Measurements from ENCODE around the gene DIPK1A. TPM values are rescaled to one million over a fixed set of nuclear protein-coding genes. Genes with fewer than 3 reads are reported as not detected.

Gene DIPK1A
- total RNA-seq, 1 experiment from 2014 or later, result 21.3 TPM

GRCh38 chr1:92842082-92843045, 118.9 kb downstream of the DIPK1A start:
- DNase-seq (ENCODE audit: low read depth), result no peak

GRCh38 chr1:92840600-92840999, 120.7 kb downstream of the DIPK1A start:
- no peak for DNase-seq (ENCODE audit: low read depth)

GRCh38 chr1:92839442-92839841, 121.8 kb downstream of the DIPK1A start:
- no peak for DNase-seq (ENCODE audit: low read depth)

GRCh38 chr1:92838519-92838918, 122.7 kb downstream of the DIPK1A start:
- no peak for DNase-seq (ENCODE audit: low read depth)

GRCh38 chr1:92837062-92837461, 124.2 kb downstream of the DIPK1A start:
- DNase-seq (ENCODE audit: low read depth), result no peak

- DNase-seq (ENCODE audit: low read depth), result no peak
These were observed 126.6 kb downstream of the DIPK1A start for GRCh38 chr1:92834617-92835016.

- DNase-seq (ENCODE audit: low read depth), result no peak
These were observed 127.4 kb downstream of the DIPK1A start for GRCh38 chr1:92833840-92834239.

GRCh38 chr1:92832537-92833114, 128.6 kb downstream of the DIPK1A start:
- no peak for DNase-seq (ENCODE audit: low read depth)

GRCh38 chr1:92831762-92832536, 129.3 kb downstream of the DIPK1A start, which contains the start of gene RPL5:
TSS of gene RPL5 (plus strand) at chr1:92832040. CDS start at chr1:92832115, 75 bp downstream.
- peak; percentile 95 for DNase-seq (ENCODE audit: low read depth)

GRCh38 chr1:92831368-92831761, 129.9 kb downstream of the DIPK1A start:
- DNase-seq (ENCODE audit: low read depth), result no peak

GRCh38 chr1:92826792-92827191, 134.5 kb downstream of the DIPK1A start:
- DNase-seq (ENCODE audit: low read depth), result no peak

- peak; percentile 41 for DNase-seq (ENCODE audit: low read depth)
These were observed 138.4 kb downstream of the DIPK1A start for GRCh38 chr1:92822879-92823278.

GRCh38 chr1:92820551-92820950, 140.7 kb downstream of the DIPK1A start:
- no peak for DNase-seq (ENCODE audit: low read depth)

GRCh38 chr1:92820024-92820423, 141.2 kb downstream of the DIPK1A start:
- peak; percentile 25 for DNase-seq (ENCODE audit: low read depth)

- DNase-seq (ENCODE audit: low read depth), result peak; percentile 41
These were observed 143.1 kb downstream of the DIPK1A start for GRCh38 chr1:92817986-92818764.

GRCh38 chr1:92817137-92817697, 144.0 kb downstream of the DIPK1A start:
- DNase-seq (ENCODE audit: low read depth), result no peak

- no peak for DNase-seq (ENCODE audit: low read depth)
These were observed 144.5 kb downstream of the DIPK1A start for GRCh38 chr1:92816732-92817131.

- no peak for DNase-seq (ENCODE audit: low read depth)
These were observed 152.9 kb downstream of the DIPK1A start for GRCh38 chr1:92808381-92808780.

GRCh38 chr1:92805216-92805615, 156.0 kb downstream of the DIPK1A start:
- no peak for DNase-seq (ENCODE audit: low read depth)

GRCh38 chr1:92804721-92805201, 156.5 kb downstream of the DIPK1A start:
- peak; percentile 96 for DNase-seq (ENCODE audit: low read depth)
